ENCODE data around the gene IQCN. TPM values are rescaled to one million over a fixed set of nuclear protein-coding genes. Genes with fewer than 3 reads are reported as not detected.

Gene IQCN
- total RNA-seq, 1 donor from 2014 or later = 1.3 TPM

GRCh38 chr19:18271433-18271841, 2.8 kb downstream of the IQCN start:
- no peak for DNase-seq (ENCODE audit: low read depth)
- no peak overlapping the region for H3K4me3 ChIP-seq (ENCODE audit: low read depth, low read length)
- no peak for TF ChIP-seq CTCF (conservative IDR thresholded peaks at IDR 0.05; ENCODE audit: low read depth, low read length)

GRCh38 chr19:18270326-18270725, 3.9 kb downstream of the IQCN start:
- H3K4me3 ChIP-seq (ENCODE audit: low read depth, low read length) = no peak overlapping the region
- DNase-seq (ENCODE audit: low read depth) = no peak
- no peak for TF ChIP-seq CTCF (conservative IDR thresholded peaks at IDR 0.05; ENCODE audit: low read depth, low read length)

- TF ChIP-seq CTCF (conservative IDR thresholded peaks at IDR 0.05; ENCODE audit: low read depth, low read length) = no peak
- no peak for DNase-seq (ENCODE audit: low read depth)
- no peak overlapping the region for H3K4me3 ChIP-seq (ENCODE audit: low read depth, low read length)
These were observed 5.1 kb downstream of the IQCN start for GRCh38 chr19:18269070-18269723.

- TF ChIP-seq CTCF (conservative IDR thresholded peaks at IDR 0.05; ENCODE audit: low read depth, low read length) = no peak
- no peak for DNase-seq (ENCODE audit: low read depth)
- H3K4me3 ChIP-seq (ENCODE audit: low read depth, low read length) = no peak overlapping the region
These were observed 7.2 kb downstream of the IQCN start for GRCh38 chr19:18266771-18267686.

GRCh38 chr19:18265582-18265981, 8.7 kb downstream of the IQCN start:
- no peak overlapping the region for H3K4me3 ChIP-seq (ENCODE audit: low read depth, low read length)
- TF ChIP-seq CTCF (conservative IDR thresholded peaks at IDR 0.05; ENCODE audit: low read depth, low read length) = no peak
- no peak for DNase-seq (ENCODE audit: low read depth)

GRCh38 chr19:18264971-18265540, 9.2 kb downstream of the IQCN start:
- TF ChIP-seq CTCF (conservative IDR thresholded peaks at IDR 0.05; ENCODE audit: low read depth, low read length) = no peak
- DNase-seq (ENCODE audit: low read depth) = no peak
- H3K4me3 ChIP-seq (ENCODE audit: low read depth, low read length) = no peak overlapping the region
